ENCODE results near the gene RREB1.
"Not testable (repeated sequence)": the region's sequence is repeated elsewhere in the genome, so short reads cannot be mapped to it uniquely, and the experiment has no call there.

Gene RREB1

GRCh38 chr6:7267466-7268091, 159.8 kb downstream of the RREB1 start:
- H3K4me3 ChIP-seq (ENCODE audit: low read depth in 1 of 2, low read length in 2 of 2): no peak overlapping the region
- H3K4me1 ChIP-seq (ENCODE audit: insufficient read depth, low read length): no peaks in the 10 kb centered on the region
- no peaks in the 10 kb centered on the region for H3K27me3 ChIP-seq (ENCODE audit: control insufficient read depth in 1 of 2, insufficient read depth in 2 of 2, low read length in 2 of 2)
- no peak overlapping the region for H3K27ac ChIP-seq (ENCODE audit: low read depth, low read length)
- H3K9ac ChIP-seq (ENCODE audit: low read length): no peak overlapping the region
- no peaks in the 10 kb centered on the region for H3K36me3 ChIP-seq (ENCODE audit: insufficient read depth, low read length)
- H3K9me3 ChIP-seq (ENCODE audit: low read length): no peaks in the 10 kb centered on the region

- Histone ChIP-seq H3K9me3 (ENCODE audit: low read length) (no peaks in the 10 kb centered on the region), H3K27me3 (ENCODE audit: control insufficient read depth in 1 of 2, insufficient read depth in 2 of 2, low read length in 2 of 2) (no peaks in the 10 kb centered on the region), H3K27ac (ENCODE audit: low read depth, low read length) (no peak overlapping the region), H3K4me1 (ENCODE audit: insufficient read depth, low read length) (no peaks in the 10 kb centered on the region), H3K9ac (ENCODE audit: low read length) (no peak overlapping the region), H3K4me3 (ENCODE audit: low read depth in 1 of 2, low read length in 2 of 2) (no peak overlapping the region), H3K36me3 (ENCODE audit: insufficient read depth, low read length) (no peaks in the 10 kb centered on the region)
Observed at GRCh38 chr6:7268362-7268761, 160.6 kb downstream of the RREB1 start.

GRCh38 chr6:7268816-7269555, 161.2 kb downstream of the RREB1 start:
- H3K36me3 ChIP-seq (ENCODE audit: insufficient read depth, low read length): no peaks in the 10 kb centered on the region
- no peak overlapping the region for H3K9ac ChIP-seq (ENCODE audit: low read length)
- no peak overlapping the region for H3K4me3 ChIP-seq (ENCODE audit: low read depth in 1 of 2, low read length in 2 of 2)
- no peaks in the 10 kb centered on the region for H3K4me1 ChIP-seq (ENCODE audit: insufficient read depth, low read length)
- no peaks in the 10 kb centered on the region for H3K27me3 ChIP-seq (ENCODE audit: control insufficient read depth in 1 of 2, insufficient read depth in 2 of 2, low read length in 2 of 2)
- H3K27ac ChIP-seq (ENCODE audit: low read depth, low read length): no peak overlapping the region
- no peaks in the 10 kb centered on the region for H3K9me3 ChIP-seq (ENCODE audit: low read length)

- H3K27ac ChIP-seq (ENCODE audit: low read depth, low read length): no peak overlapping the region
Observed at GRCh38 chr6:7269816-7270215, 162.1 kb downstream of the RREB1 start.

GRCh38 chr6:7270320-7271204, 162.8 kb downstream of the RREB1 start:
- H3K9me3 ChIP-seq (ENCODE audit: low read length): no peaks in the 10 kb centered on the region
- no peak overlapping the region for H3K4me3 ChIP-seq (ENCODE audit: low read depth in 1 of 2, low read length in 2 of 2)
- H3K36me3 ChIP-seq (ENCODE audit: insufficient read depth, low read length): no peaks in the 10 kb centered on the region
- H3K27me3 ChIP-seq (ENCODE audit: control insufficient read depth in 1 of 2, insufficient read depth in 2 of 2, low read length in 2 of 2): no peaks in the 10 kb centered on the region
- no peaks in the 10 kb centered on the region for H3K4me1 ChIP-seq (ENCODE audit: insufficient read depth, low read length)
- H3K9ac ChIP-seq (ENCODE audit: low read length): no peak overlapping the region
- no peak overlapping the region for H3K27ac ChIP-seq (ENCODE audit: low read depth, low read length)

More at GRCh38 chr6:7269816-7270215, 162.1 kb downstream of the RREB1 start:
- Histone ChIP-seq H3K9ac (ENCODE audit: low read length) (no peak overlapping the region), H3K4me1 (ENCODE audit: insufficient read depth, low read length) (no peaks in the 10 kb centered on the region), H3K36me3 (ENCODE audit: insufficient read depth, low read length) (no peaks in the 10 kb centered on the region), H3K27me3 (ENCODE audit: control insufficient read depth in 1 of 2, insufficient read depth in 2 of 2, low read length in 2 of 2) (no peaks in the 10 kb centered on the region), H3K4me3 (ENCODE audit: low read depth in 1 of 2, low read length in 2 of 2) (no peak overlapping the region), H3K9me3 (ENCODE audit: low read length) (no peaks in the 10 kb centered on the region)

GRCh38 chr6:7271205-7271534, 163.4 kb downstream of the RREB1 start:
- H3K27ac ChIP-seq (ENCODE audit: low read depth, low read length): no peak overlapping the region
- no peaks in the 10 kb centered on the region for H3K9me3 ChIP-seq (ENCODE audit: low read length)
- H3K4me1 ChIP-seq (ENCODE audit: insufficient read depth, low read length): no peaks in the 10 kb centered on the region
- H3K9ac ChIP-seq (ENCODE audit: low read length): no peak overlapping the region
- H3K27me3 ChIP-seq (ENCODE audit: control insufficient read depth in 1 of 2, insufficient read depth in 2 of 2, low read length in 2 of 2): no peaks in the 10 kb centered on the region
- H3K4me3 ChIP-seq (ENCODE audit: low read depth in 1 of 2, low read length in 2 of 2): no peak overlapping the region
- H3K36me3 ChIP-seq (ENCODE audit: insufficient read depth, low read length): no peaks in the 10 kb centered on the region

- Histone ChIP-seq H3K27ac (ENCODE audit: low read depth, low read length) (no peak overlapping the region), H3K27me3 (ENCODE audit: control insufficient read depth in 1 of 2, insufficient read depth in 2 of 2, low read length in 2 of 2) (no peaks in the 10 kb centered on the region), H3K36me3 (ENCODE audit: insufficient read depth, low read length) (no peaks in the 10 kb centered on the region), H3K9ac (ENCODE audit: low read length) (no peak overlapping the region), H3K9me3 (ENCODE audit: low read length) (no peaks in the 10 kb centered on the region), H3K4me1 (ENCODE audit: insufficient read depth, low read length) (peaks cover 2% of the 10 kb centered on the region), H3K4me3 (ENCODE audit: low read depth in 1 of 2, low read length in 2 of 2) (no peak overlapping the region)
Observed at GRCh38 chr6:7273709-7274108, 165.9 kb downstream of the RREB1 start.

GRCh38 chr6:7274525-7274924, 166.8 kb downstream of the RREB1 start:
- not testable (repeated sequence) for H3K9ac ChIP-seq (ENCODE audit: low read length); H3K27ac ChIP-seq (ENCODE audit: low read depth, low read length); H3K4me1 ChIP-seq (ENCODE audit: insufficient read depth, low read length); H3K9me3 ChIP-seq (ENCODE audit: low read length); H3K4me3 ChIP-seq (ENCODE audit: low read depth in 1 of 2, low read length in 2 of 2); H3K27me3 ChIP-seq (ENCODE audit: control insufficient read depth in 1 of 2, insufficient read depth in 2 of 2, low read length in 2 of 2); H3K36me3 ChIP-seq (ENCODE audit: insufficient read depth, low read length)

GRCh38 chr6:7276199-7276524, 168.4 kb downstream of the RREB1 start:
- peaks cover 4% of the 10 kb centered on the region for H3K4me1 ChIP-seq (ENCODE audit: insufficient read depth, low read length)
- no peaks in the 10 kb centered on the region for H3K27me3 ChIP-seq (ENCODE audit: control insufficient read depth in 1 of 2, insufficient read depth in 2 of 2, low read length in 2 of 2)
- no peak overlapping the region for H3K9ac ChIP-seq (ENCODE audit: low read length)
- no peak overlapping the region for H3K27ac ChIP-seq (ENCODE audit: low read depth, low read length)
- H3K36me3 ChIP-seq (ENCODE audit: insufficient read depth, low read length): no peaks in the 10 kb centered on the region
- no peaks in the 10 kb centered on the region for H3K9me3 ChIP-seq (ENCODE audit: low read length)
- H3K4me3 ChIP-seq (ENCODE audit: low read depth in 1 of 2, low read length in 2 of 2): no peak overlapping the region

GRCh38 chr6:7282097-7282906, 174.5 kb downstream of the RREB1 start:
- H3K27ac ChIP-seq (ENCODE audit: low read depth, low read length): no peak overlapping the region
- peaks cover 15% of the 10 kb centered on the region for H3K36me3 ChIP-seq (ENCODE audit: insufficient read depth, low read length)
- peaks cover 4% of the 10 kb centered on the region for H3K4me1 ChIP-seq (ENCODE audit: insufficient read depth, low read length)
- no peak overlapping the region for H3K9ac ChIP-seq (ENCODE audit: low read length)
- no peak overlapping the region for H3K4me3 ChIP-seq (ENCODE audit: low read depth in 1 of 2, low read length in 2 of 2)
- no peaks in the 10 kb centered on the region for H3K27me3 ChIP-seq (ENCODE audit: control insufficient read depth in 1 of 2, insufficient read depth in 2 of 2, low read length in 2 of 2)
- no peaks in the 10 kb centered on the region for H3K9me3 ChIP-seq (ENCODE audit: low read length)

GRCh38 chr6:7283676-7284075, 175.9 kb downstream of the RREB1 start:
- no peaks in the 10 kb centered on the region for H3K27me3 ChIP-seq (ENCODE audit: control insufficient read depth in 1 of 2, insufficient read depth in 2 of 2, low read length in 2 of 2)
- H3K27ac ChIP-seq (ENCODE audit: low read depth, low read length): no peak overlapping the region
- no peaks in the 10 kb centered on the region for H3K9me3 ChIP-seq (ENCODE audit: low read length)
- H3K4me3 ChIP-seq (ENCODE audit: low read depth in 1 of 2, low read length in 2 of 2): no peak overlapping the region
- peaks cover 2% of the 10 kb centered on the region for H3K4me1 ChIP-seq (ENCODE audit: insufficient read depth, low read length)
- peaks cover 25% of the 10 kb centered on the region for H3K36me3 ChIP-seq (ENCODE audit: insufficient read depth, low read length)
- H3K9ac ChIP-seq (ENCODE audit: low read length): no peak overlapping the region
